Measurements from ENCODE around the gene TIMM13. TPM values are rescaled to one million over a fixed set of nuclear protein-coding genes. Genes with fewer than 3 reads are reported as not detected.
A peak's percentile ranks its signal among the peaks of the same experiment; 100 is the strongest.

TIMM13 gene
- total and polyA plus RNA-seq, 9 of the 15 experiments (the other 6 are each of a cell fraction or from before 2014, with no cell fraction given), result 17.6 to 215 (median 71.8) TPM

GRCh38 chr19:2455851-2456570 lies 28.6 kb upstream of the TIMM13 start (continued):
- no peak for TF ChIP-seq ZBTB17 (CRISPR knock-in tag; IDR thresholded peaks at IDR 0.05)
- TF ChIP-seq DIDO1 (tag; IDR thresholded peaks at IDR 0.05; ENCODE audit: low read depth), result no peak
- TF ChIP-seq MEIS2 (IDR thresholded peaks at IDR 0.05; ENCODE audit: partially characterized antibody), result no peak
- TF ChIP-seq CHD1 (IDR thresholded peaks at IDR 0.05; ENCODE audit: low read length), result peak; percentile 10
- TF ChIP-seq CCNT2 (IDR thresholded peaks at IDR 0.05; ENCODE audit: borderline replicate concordance, extremely low read depth, insufficient read length, low read depth, low read length), result peak; percentile 36
- TF ChIP-seq SMAD4 (CRISPR knock-in tag; conservative IDR thresholded peaks at IDR 0.05), result no peak
- TF ChIP-seq DMBX1 (CRISPR knock-in tag; IDR thresholded peaks at IDR 0.05; ENCODE audit: borderline replicate concordance), result no peak
- TF ChIP-seq NRF1 (conservative IDR thresholded peaks at IDR 0.05 in 1 of 2, IDR thresholded peaks at IDR 0.05 in 1 of 2), result no peak
- TF ChIP-seq ZBTB40 (IDR thresholded peaks at IDR 0.05), result peak; percentile 50; the same call in 1 of the 2 replicates
- TF ChIP-seq ZBTB40 (CRISPR knock-in tag; IDR thresholded peaks at IDR 0.05), result no peak
- TF ChIP-seq ZNF217 (CRISPR knock-in tag; IDR thresholded peaks at IDR 0.05), result no peak
- no peak for TF ChIP-seq HMG20A (CRISPR knock-in tag; conservative IDR thresholded peaks at IDR 0.05)
- TF ChIP-seq ZKSCAN8 (CRISPR knock-in tag; IDR thresholded peaks at IDR 0.05), result no peak
- no peak for TF ChIP-seq ZBTB11 (CRISPR knock-in tag; IDR thresholded peaks at IDR 0.05)
- no peak for TF ChIP-seq ZNF830 (CRISPR knock-in tag; IDR thresholded peaks at IDR 0.05)

Data from K562 (cell line).